HG03045 (cell line): Measurements from ENCODE around the gene IFNA17.
A peak's percentile ranks its signal among the peaks of the same experiment; 100 is the strongest.
"Not testable (repeated sequence)": the region's sequence is repeated elsewhere in the genome, so short reads cannot be mapped to it uniquely, and the experiment has no call there.

ENCODE experiments used
- ATAC-seq: cut with Tn5 transposase; IDR thresholded peaks from one replicate; pipeline ENCODE4 v1.9.1; 2021; ENCODE audit warnings: mild to moderate bottlenecking, moderate library complexity; ENCODE audit not compliant: unreplicated experiment

The IFNA17 gene

DNA sequence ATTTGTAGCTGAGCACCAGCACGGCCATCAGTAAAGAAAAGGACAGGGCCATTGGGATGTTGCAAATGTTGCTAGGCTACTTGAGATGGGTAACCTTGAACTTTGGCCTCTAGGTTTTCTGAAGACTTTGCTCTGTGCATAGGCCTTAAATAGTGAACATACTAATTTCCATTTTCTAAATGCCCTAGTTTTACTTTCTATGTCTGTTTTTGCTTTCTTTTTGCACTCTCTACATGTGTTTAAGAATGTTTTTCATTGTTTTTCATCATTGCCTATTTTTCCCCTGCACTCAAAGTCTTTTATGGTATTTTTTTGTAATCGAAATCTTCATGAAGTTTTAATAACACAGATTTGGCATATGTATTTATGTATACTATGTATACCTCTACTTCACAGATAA is at the start of gene IFNA17:
TSS of gene IFNA17 (minus strand) at position 101 of the 400 bp plus-strand sequence. CDS start at position 52, 49 bp downstream.
- no peak for ATAC-seq

DNA sequence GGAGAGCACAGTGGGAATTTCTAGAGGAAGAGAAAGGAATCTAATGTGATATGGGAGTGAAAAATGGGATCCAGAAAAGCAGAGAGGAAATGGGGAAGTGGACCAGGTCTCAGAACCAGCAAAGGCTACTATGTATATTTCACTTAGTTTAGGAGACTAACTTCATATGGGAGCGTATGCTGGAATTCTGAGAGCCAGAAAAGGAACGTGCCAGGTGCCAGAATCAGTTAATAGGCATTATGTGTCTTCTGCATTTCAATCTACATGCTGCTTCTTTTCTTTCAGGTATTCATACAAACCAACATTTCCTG is 40.3 kb upstream of the IFNA17 start:
- ATAC-seq, result no peak

DNA sequence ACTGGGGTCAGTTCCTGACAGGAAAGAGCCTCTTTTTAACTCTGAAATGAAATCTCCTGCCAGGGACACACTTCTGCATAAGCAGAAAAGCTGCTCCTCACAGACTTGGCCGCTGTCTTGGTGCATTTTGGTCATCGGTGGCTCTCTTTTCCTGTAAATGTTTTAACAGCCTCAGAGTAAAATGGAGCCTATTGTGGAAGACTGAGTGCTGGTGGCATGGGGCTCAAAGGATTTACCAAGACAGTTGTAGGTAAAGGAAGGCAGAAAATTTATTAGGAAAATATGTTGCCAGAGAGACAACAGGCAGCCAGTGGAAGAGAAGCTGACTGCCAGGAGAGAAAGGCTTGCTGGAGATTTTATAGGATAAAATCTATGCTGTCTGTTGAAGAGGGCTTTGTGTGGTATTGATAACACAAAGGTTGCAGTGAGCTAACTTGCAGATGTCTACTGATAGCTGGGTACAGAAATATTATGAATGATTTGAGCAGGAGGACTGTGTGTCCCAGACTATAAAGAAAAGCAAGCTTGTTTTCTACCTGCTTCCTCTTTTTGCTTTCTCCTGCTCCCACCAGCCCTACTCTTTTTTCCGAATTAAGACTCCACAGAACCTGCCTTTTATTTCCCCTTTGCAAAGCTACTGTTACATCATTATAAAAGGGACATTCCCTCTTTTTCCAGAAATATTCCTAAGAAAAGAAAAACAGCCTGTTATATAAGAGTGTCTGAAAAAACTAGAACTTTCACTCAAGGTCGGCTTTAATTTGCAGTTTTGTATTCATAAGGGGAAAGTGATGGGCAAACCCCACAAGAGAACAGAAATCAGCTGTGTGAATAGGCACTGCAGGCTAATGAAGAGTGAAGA is 39.7 kb upstream of the IFNA17 start:
- ATAC-seq, result no peak

DNA sequence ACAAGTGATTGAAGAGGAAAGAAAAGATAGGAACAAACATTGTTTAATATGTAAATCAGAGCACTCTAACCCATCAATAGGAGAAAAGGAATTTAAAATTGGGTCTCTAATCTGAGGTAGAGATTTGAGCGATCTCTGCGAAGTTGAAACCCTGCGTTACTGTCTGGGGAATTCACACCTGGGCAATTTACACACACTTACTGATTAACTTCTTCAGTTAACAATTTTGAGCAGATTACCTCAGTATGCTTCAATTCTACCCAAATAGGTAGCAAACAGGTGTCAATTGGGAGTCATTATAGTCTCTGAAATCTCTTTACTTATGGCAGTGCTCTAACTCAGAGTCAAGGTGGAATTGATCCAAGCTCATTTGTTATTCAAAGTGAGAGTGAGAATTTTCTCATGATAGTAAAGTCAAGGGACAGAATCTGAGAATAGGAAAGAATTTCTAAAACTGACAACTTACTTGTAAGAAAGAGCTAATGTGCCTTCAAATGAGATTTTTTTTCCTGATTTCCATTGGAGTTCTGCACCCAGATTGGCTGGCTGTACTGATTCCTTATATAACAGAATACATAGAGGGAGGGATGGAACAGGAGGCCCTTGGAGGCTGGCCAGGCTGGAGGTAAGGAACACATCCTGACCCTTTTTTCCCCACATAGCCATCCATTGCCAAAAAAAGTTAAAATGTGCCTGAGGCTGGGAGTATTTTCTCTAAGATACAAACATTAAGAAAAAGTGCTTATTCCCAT is 38.9 kb upstream of the IFNA17 start:
- ATAC-seq, result no peak

DNA sequence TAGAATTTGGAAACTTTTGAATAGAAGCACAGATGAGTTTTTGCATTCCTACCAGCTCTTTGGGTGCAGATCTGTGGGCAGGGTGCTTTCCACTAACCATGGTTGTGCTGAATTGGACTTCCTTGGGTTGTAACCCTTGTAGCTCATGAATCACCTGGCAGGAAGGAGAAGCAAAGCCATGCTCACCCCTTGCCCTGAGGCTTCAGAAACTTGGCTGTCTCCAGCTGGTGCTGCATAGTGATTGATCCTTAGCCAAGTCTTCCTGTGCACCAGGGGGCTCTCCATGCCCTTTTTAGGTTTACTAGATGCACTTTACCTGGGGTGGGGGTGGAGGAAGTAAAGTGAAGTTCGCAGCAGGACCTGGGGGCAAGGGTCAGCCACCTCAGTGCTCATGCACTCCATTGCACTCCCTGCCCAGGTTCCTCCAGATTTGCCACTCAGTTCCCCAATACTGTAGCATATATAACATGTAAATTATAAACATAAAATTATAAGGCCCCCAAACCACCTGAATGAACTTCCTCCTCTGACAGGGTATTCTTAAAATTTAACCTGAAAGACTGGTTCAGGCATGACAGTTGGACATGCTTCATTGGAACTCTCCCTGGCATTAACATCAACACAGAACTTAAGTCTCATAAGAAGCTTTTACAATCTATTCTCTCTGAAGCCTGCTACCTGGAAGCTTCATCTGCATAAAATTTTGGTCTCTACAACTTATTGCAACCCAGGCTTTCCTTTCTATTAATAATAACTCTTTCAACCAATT is 37.6 kb upstream of the IFNA17 start:
- no peak for ATAC-seq

DNA sequence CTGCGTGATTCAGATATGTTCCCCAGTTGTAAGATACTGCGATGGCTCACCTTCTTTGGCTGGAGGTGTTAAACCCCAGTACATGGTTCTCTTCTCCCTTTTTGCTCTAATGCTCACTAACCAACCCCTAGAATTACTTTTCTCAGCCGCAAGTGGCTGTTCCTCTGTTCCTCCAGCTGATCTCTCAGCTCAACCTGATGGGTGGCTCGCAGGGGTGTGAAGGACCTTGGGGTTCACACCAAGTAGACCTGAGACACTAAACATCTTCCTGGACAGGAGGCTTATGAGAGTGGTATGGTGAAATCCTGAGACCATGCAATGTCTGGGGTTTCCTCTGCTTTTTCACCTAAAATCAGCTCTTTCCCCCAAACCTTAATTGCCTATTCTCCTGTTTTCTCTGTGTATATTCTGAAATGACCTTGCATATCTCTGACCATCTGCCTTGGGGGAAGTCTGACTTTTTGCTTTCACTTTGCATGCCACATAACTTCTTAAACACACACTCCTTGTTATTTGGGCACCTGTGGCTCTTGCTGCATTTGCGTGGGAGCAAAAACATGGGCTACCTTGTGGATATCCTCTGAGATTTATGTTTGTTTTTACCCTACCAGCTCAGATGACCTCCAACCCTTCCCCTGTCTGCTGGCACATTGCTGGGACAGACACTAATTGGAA is 27.7 kb upstream of the IFNA17 start:
- no peak for ATAC-seq

DNA sequence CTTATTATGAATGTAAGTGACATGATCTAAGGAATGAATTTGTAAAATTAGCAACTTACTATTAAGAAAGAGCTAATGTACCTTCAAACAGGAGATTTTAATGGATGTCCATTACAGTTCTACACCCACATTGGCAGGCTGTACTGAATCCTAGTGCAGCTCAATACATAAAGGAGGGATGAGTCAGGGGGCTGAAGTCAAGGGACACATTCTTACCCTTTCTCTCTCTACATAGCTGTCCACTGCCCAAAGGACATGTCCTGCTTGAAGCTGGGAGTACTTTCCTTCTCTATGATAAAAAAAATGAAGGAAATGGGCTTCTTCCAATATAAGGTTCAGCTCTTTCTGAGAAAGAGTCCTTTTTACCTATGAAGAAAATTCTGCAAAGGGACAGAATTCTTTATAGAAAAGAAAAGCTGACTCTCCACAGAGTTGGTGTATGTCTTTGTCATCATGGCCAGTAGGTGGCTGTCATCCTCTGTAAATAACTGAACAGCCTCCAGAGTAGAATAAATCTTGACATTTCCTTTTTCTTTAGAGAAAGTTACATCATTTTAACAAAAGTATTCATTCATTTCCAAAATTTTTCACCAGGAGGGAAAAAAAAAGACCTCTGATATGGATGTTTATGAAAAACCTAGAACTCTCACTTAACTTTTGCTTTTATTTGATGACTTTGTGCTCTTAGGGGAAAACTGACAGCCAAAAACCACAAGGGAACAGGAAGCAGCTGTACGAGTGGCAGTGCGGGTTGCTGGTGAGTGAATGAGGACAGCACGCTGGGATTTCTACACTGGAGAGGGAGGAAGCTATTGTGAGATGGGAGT is 24.9 kb upstream of the IFNA17 start:
- no peak for ATAC-seq

DNA sequence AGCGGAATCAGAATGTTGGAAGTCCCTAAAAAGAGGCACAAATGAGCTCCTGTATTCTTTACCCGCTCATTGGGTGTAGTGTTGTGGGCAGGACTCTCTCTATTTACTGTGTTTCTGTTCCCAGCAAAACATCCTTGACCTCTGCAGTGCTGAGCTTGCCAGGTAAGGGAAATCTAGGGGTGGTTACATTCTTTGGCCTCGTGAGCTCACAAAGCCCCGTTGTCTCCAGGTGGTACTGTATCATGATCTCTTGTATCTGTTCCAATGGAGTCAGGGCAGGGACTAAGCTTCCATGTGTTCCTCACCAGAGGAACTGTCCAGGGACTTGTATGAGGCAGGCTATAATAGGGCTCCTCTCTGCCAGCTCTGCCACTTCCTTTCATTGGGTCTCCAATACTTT is 23.6 kb upstream of the IFNA17 start:
- no peak for ATAC-seq

DNA sequence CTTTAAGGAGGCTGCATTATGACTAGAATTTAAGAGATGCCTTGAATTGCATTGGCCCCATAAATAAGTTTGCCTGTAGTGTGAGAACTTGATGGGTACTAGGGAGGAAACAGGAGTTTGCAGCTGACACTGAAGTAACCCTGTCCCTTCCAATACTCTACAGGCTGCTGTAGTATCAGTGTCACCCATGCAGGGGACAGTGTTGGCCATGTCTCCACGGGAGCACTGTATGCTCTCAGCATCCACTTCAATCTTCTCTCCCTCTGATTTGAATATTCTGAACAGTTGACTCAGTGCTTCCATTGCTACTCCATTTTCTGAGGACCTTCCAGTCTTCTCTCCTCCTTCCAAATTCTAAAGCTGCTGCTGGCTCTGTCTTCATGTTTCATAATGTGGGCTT is 23.2 kb upstream of the IFNA17 start:
- ATAC-seq, result no peak

DNA sequence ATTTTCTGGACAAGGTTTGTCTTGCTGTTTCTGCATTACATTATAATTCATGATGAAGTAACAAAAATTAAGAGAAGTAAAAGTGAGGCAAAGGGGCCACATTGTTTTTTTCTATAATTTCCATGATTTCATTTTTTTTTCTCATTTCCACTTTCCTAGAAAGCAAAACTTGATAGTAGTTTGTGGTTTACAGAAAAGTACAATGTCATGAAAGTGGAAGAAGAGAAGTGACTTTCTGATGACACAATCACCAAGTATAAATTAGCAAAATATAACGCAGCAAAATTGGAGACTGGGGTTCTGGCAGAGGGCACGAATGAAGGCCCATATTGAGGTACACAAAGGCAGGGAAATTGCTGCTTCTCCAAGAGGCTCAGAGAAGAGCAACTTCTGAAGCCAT is 16.8 kb upstream of the IFNA17 start:
- no peak for ATAC-seq

DNA sequence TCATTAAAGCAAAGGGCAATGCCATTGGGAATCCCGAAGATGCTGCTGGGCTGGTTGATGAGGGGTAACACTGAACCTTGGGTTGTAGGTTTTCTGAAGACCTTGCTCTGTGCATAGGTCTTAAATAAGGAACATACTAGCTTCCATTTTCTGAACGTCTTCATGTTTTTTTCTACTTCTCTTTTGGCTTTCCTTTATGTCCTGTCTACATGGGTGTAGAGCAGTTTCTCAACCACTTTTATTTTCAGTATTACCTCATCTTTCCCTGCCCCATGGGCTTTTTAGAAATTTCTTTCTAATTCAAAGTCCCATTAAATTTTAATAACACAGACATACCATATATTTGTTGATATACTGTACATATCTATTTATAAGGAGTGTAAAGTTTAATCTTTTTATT is 11.9 kb upstream of the IFNA17 start, which contains the start of gene IFNA14:
TSS of gene IFNA14 (minus strand) at position 95 of the 400 bp plus-strand sequence. CDS start at position 25, 70 bp downstream.
- no peak for ATAC-seq

DNA sequence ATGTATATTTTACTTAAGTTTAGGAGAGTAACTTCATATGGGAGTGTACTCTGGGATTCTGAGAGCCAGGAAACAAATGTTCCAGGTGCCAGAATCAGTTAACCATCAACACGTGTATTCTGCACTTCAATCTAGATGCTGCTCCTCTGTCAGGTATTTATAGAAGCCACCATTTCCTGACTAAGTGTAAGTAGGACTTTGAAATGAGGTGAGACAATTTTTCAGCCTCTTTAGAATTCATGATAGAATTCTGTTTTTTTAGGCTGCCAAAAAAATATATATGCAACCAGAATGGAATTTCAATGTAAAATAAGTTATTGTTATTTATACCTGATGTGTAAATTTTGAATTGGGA is 8.3 kb upstream of the IFNA17 start:
- ATAC-seq, result not testable (repeated sequence)

DNA sequence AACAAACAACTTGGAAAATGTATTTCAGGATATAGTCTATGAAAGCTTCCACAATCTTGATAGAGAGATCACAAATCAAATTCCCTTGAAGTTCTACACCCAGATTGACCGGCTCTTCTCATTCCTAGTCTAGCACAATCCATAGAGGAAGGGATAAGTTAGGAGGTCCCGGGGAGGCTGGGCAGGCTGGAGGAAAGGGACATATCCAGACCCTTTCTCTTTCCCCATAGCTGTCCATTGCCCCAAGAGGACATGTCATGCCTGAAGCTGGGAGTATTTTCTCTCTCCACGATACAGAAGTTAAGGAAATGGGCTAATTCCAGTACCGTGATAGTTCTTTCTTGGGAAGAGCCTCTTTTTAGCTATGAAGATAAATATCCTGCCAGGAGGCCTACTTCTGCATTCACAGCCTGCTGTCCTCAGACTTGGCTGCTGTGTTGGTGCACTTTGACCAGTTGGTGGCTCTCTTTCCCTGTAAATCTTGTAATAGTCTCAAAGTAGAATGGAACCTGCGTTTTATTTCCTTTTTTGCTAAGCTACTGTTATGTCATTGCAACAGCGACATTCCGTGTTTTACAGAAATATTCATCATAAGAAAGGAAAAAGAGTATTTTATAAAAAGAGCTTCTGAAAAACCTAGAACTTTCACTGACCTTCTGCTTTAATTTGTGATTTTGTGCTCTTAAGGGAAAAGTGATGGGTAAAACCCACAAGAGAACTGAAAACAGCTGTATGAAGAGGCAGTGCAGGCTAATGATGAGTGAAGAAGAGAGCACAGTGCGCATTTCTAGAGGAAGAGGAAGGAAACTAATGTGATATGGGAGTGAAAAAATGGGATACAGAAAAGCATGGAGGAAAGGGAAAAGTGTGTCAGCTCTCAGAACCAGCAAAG is 7.7 kb upstream of the IFNA17 start:
- ATAC-seq, result peak; percentile 66

DNA sequence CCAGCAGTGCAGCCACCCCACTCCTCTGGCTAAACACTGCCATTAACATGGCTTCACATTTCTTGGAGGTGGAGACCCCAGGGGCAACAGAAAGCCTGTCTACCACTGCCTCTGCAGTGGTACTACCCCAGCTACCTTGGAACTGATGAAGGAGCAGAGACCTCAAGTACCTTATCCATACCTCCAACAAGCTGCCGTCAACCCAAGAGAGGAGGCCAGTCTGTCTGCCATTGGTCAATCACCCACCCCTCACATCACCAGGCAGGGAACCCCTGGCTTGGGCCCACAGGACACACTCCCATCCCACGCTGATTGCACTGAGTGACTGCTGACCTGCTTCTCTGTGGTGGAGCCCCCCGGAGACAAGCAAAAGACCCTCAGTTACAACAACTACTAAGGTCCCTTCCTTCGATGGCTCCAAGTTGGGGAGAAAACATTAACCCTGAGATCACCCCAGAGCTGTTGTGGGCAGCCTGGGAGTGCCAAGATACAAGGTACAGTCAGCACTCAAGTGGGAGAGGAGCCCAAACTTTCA is 6.2 kb upstream of the IFNA17 start:
- ATAC-seq, result no peak

DNA sequence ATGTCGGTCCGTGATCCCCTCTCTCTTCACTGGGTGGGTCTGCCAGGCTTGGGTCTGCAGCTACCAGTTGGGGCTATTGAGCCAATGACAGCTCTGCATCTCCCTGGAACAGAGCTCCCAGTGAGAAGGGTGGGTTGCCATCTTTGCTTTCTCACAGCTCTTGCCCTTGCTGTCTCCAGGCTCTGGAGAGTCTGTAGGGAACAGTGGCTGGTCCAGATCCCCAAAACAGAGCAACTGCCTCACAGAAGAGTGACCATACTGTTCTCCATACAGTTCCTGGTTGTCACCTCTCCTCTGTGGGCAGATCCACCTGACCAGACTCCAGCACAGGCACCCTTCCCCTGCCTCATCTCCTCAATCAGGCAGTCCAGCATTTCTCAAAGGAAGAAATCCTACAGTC is 5.2 kb upstream of the IFNA17 start:
- no peak for ATAC-seq

DNA sequence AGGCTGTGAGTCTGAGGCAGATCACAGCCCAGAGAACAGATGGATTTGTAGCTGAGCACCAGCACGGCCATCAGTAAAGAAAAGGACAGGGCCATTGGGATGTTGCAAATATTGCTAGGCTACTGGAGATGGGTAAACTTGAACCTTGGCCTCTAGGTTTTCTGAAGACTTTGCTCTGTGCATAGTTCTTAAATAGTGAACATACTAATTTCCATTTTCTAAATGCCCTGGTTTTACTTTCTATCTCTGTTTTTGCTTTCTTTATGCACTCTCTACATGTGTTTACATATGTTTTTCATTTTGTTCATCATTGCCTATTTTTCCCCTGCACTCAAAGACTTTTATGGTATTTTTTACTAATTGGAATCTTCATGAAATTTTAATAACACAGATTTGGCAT is 10.8 kb downstream of the IFNA17 start, which contains the start of gene IFNA16:
TSS of gene IFNA16 (minus strand) at position 101 of the 400 bp plus-strand sequence. CDS start at position 95, 6 bp downstream.
- ATAC-seq, result not testable (repeated sequence)

DNA sequence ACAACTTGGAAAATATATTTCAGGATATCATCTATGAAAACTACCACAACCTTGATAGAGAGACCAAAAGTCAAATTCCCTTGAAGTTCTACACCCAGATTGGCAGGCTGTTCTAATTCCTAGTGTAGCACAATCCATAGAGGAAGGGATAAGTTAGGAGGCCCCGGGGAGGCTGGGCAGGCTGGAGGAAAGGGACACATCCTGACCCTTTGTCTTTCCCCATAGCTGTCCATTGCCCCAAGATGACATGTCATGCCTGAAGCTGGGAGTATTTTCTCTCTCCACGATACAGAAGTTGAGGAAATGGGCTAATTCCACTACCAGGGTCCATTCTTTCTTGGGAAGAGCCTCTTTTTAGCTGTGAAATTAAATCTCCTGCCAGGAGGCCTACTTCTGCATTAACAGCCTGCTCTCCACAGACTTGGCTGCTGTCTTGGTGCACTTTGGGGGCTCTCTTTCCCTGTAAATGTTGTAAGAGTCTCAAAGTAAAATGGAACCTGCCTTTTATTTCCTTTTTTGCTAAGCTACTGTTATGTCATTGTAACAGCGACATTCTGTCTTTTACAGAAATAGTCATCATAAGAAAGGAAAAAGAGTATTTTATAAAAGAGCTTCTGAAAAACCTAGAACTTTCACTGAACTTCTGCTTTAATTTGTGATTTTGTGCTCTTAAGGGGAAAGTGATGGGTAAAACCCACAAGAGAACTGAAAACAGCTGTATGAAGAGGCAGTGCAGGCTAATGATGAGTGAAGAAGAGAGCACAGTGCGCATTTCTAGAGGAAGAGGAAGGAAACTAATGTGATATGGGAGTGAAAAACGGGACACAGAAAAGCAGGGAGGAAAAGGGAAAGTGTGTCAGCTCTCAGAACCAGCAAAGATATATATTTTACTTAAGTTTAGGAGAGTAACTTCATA is 14.4 kb downstream of the IFNA17 start:
- peak; percentile 64 for ATAC-seq

DNA sequence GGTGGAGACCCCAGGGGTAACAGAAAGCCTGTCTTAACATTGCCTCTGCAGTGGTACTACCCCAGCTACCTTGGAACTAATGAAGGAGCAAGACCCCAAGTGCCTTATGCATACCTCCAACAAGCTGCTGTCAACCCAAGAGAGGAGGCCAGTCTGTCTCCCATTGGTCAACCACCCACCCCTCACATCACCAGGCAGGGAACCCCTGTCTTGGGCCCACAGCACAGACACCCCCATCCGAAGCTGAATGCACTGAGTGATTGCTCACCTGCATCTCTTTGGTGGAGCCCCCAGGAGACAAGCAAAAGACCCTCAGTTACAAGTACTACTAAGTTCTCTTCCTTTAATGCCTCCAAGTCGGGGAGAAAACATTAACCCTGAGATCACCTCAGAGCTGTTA is 15.9 kb downstream of the IFNA17 start:
- not testable (repeated sequence) for ATAC-seq
